Motor neuron (in vitro differentiated cells): ENCODE data around the gene AAGAB. TPM values are rescaled to one million over a fixed set of nuclear protein-coding genes. Genes with fewer than 3 reads are reported as not detected.
"Not testable (repeated sequence)": the region's sequence is repeated elsewhere in the genome, so short reads cannot be mapped to it uniquely, and the experiment has no call there.

Experiments
- ATAC-seq, 8 experiments: fragments of 200-7000 bp; cut with Tn5 transposase; replicated peaks in 6 of 8; 2 replicates each; pipeline ENCODE4 v1.8.0; 2021; ENCODE audit warnings: mild to moderate bottlenecking in 8 of 8, moderate library complexity in 8 of 8
- H3K27ac ChIP-seq, 2 donors: fragments of 250-450 bp; sonication (Bioruptor Pico); 2 replicates each; pipeline ENCODE4 v1.9.0; 2021; ENCODE audit warnings: antibody characterized with exemption in 2 of 2, mild to moderate bottlenecking in 2 of 2, moderate library complexity in 1 of 2
- H3K4me1 ChIP-seq, 2 donors: fragments of 250-450 bp; sonication (Bioruptor Pico); replicated peaks in 1 of 2; 2 replicates each; pipeline ENCODE4 v1.6.1; 2021; ENCODE audit warnings: antibody characterized with exemption in 2 of 2, mild to moderate bottlenecking in 2 of 2, moderate library complexity in 1 of 2
- H3K4me3 ChIP-seq, 5 donors: fragments of 250-450 bp; sonication (Bioruptor Pico); 2 replicates each; pipeline ENCODE4 v1.9.0; 2021; ENCODE audit warnings: antibody characterized with exemption in 5 of 5, mild to moderate bottlenecking in 5 of 5, moderate library complexity in 4 of 5
- WGBS, 10 experiments: fragments of 450-650 bp; shearing (Covaris generic); methylation state at CpG; one replicate each; pipeline ENCODE4 v1.0.0; 2022; 5-methylcytosine and 5-hydroxymethylcytosine counted together
- in situ Hi-C, 9 experiments: fragments of 400-800 bp; cut with MboI; loops; one replicate each; pipeline ENCODE4 v1.15.0; 2021; ENCODE audit warnings: low sequenced_read_pairs in 9 of 9, low pct_unique_long_range_greater_than_20kb in 2 of 9; ENCODE audit not compliant: unreplicated experiment in 9 of 9
- total RNA-seq, 8 experiments: library from RNA; unstranded; fragments of 300-600 nt; gene quantifications; 2 replicates each; pipeline versions ENCODE4 v1.2.3 to v1.2.4, GENCODE V29; 2022

AAGAB gene
- total RNA-seq, 8 experiments from 2014 or later: 32.9 to 72.1 (median 41.5) TPM

DNA sequence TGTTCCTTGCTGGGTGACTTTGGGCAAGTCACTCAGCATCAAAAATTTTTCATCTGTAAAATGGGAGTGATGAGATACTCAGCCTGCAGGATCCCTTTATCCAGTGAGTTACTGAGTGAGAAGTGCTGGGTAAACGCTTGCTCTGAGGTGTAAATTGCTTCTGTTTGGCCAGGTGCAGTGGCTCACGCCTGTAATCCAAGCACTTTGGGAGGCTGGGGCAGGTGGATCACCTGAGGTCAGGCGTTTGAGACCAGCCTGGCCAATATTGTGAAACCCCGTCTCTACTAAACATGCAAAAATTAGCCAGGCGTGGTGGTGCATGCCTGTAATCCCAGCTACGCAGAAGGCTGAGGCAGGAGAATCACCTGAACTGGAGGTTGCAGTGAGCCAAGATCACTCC lies 101.4 kb downstream of the AAGAB start:
- in situ Hi-C loops, H3K4me3 ChIP-seq, ATAC-seq, H3K27ac ChIP-seq: not testable (repeated sequence)
- peaks cover 7 to 35% of the 10 kb centered on the region in 2 donors for H3K4me1 ChIP-seq
- 50 to 100% (median 90%) methylated on average over 1 to 5 of the region's 6 CpGs; no CpG with 5 or more reads in 5 of the 10 experiments for WGBS, 10 experiments

DNA sequence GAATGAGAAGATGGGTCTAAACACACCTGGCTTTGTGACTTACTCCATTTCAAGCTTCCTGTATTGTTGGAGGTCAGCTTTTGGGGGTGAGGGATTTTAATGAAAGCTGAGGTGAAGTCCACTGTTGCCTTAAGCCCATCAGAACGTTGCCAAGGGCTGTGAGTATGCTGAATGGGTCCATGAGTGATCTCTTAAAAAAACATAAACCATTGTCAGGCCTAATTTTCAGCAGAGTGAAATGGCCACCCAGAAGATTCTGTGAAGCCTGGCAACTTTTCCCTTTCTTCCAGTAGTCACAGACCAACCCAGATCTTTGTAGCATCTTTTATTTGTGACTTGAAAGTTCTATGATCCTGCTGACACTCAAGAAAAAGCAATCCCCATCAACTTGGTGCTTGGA lies 102.0 kb downstream of the AAGAB start:
- in situ Hi-C loops: no loop called here
- peaks cover 9 to 41% of the 10 kb centered on the region in 2 donors for H3K4me1 ChIP-seq
- H3K4me3 ChIP-seq: no peak overlapping the region
- no peak for ATAC-seq
- WGBS, 10 experiments: 0 to 33% (median 13%) methylated on average over 1 of the region's 1 CpG; no CpG with 5 or more reads in 4 of the 10 experiments
- H3K27ac ChIP-seq: no peak overlapping the region

Other genes starting within 250 kb of the AAGAB start
- gene SMAD3, start 189.1 kb downstream of the AAGAB start, total RNA-seq: 10 to 100 TPM in 4 of 8 experiments, 1 to 10 TPM in 4; 4.4 to 57.9 (median 13.9) TPM
- gene IQCH, start 125 bp upstream of the AAGAB start, total RNA-seq: 10 to 100 TPM in 1 of 8 experiments, 1 to 10 TPM in 7; 3.8 to 11.2 (median 5.3) TPM